BE2C (cell line): ENCODE data around the gene LTA4H.

Experiments
- DNase-seq: peaks from one replicate; pipeline ENCODE4 v3.0.0-alpha.2; 2020
- H3K27me3 ChIP-seq: fragments of 250-450 bp; sonication (Bioruptor Pico); 2 replicates; pipeline ENCODE4 v1.5.1; 2020; ENCODE audit warnings: mild to moderate bottlenecking
- H3K36me3 ChIP-seq: fragments of 250-450 bp; sonication (Bioruptor Pico); 2 replicates; pipeline ENCODE4 v1.5.1; 2020; ENCODE audit warnings: mild to moderate bottlenecking
- H3K4me1 ChIP-seq: fragments of 250-450 bp; sonication (Bioruptor Pico); 2 replicates; pipeline ENCODE4 v1.5.1; 2020
- H3K4me3 ChIP-seq: 2 replicates; pipeline ENCODE4 v1.5.1; 2011; ENCODE audit warnings: low read depth, low read length
- H3K9me3 ChIP-seq: fragments of 250-450 bp; sonication (Bioruptor Pico); 2 replicates; pipeline ENCODE4 v1.5.1; 2020
- CTCF ChIP-seq: IDR thresholded peaks from 2 replicates; pipeline ENCODE4 v1.5.1; 2012; ENCODE audit warnings: mild to moderate bottlenecking, low read depth, low read length

Gene LTA4H

GRCh38 chr12:95997911-95998510 is 37.4 kb downstream of the LTA4H start:
- DNase-seq, result no peak
- H3K27me3 ChIP-seq, result no peaks in the 10 kb centered on the region; the same call in 1 of the 2 replicates
- H3K36me3 ChIP-seq, result no peaks in the 10 kb centered on the region; the same call in none of the 2 replicates
- H3K4me1 ChIP-seq, result no peaks in the 10 kb centered on the region
- no peaks in the 10 kb centered on the region for H3K9me3 ChIP-seq
- no peak for TF ChIP-seq CTCF
- no peak overlapping the region for H3K4me3 ChIP-seq

DNA sequence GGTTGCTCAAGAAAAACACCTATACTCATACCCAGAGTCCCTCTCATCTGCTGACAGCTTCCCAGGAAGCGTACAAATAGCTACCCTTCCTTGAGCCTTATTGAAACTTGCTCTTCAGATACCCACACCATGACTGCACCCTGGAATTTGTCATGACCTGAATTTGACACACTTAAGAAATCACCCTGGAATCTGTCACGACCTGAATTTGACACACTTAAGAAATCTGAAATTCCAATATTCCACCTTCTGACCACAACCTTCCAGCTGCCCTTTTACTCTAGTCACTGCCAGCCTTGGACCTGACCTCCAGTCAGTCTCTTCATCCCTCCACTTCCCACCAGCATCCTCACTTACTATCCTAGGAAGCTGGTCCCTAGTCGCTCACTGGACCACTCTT is 38.1 kb downstream of the LTA4H start:
- no peaks in the 10 kb centered on the region; the same call in 1 of the 2 replicates for H3K36me3 ChIP-seq
- H3K27me3 ChIP-seq, result peaks cover 2% of the 10 kb centered on the region
- no peaks in the 10 kb centered on the region for H3K4me1 ChIP-seq
- no peak overlapping the region for H3K4me3 ChIP-seq
- TF ChIP-seq CTCF, result no peak
- H3K9me3 ChIP-seq, result no peaks in the 10 kb centered on the region
- DNase-seq, result no peak

GRCh38 chr12:95996034-95996658 is 39.2 kb downstream of the LTA4H start, which contains the start of gene HAL:
Gene HAL (minus strand): TSS chr12:95996344. CDS start chr12:95995910, 434 bp downstream.
- no peaks in the 10 kb centered on the region for H3K4me1 ChIP-seq
- H3K9me3 ChIP-seq, result no peaks in the 10 kb centered on the region
- no peak for DNase-seq
- peaks cover 4% of the 10 kb centered on the region for H3K27me3 ChIP-seq
- no peak for TF ChIP-seq CTCF
- no peaks in the 10 kb centered on the region for H3K36me3 ChIP-seq
- H3K4me3 ChIP-seq, result no peak within 1 kb of the TSS

DNA sequence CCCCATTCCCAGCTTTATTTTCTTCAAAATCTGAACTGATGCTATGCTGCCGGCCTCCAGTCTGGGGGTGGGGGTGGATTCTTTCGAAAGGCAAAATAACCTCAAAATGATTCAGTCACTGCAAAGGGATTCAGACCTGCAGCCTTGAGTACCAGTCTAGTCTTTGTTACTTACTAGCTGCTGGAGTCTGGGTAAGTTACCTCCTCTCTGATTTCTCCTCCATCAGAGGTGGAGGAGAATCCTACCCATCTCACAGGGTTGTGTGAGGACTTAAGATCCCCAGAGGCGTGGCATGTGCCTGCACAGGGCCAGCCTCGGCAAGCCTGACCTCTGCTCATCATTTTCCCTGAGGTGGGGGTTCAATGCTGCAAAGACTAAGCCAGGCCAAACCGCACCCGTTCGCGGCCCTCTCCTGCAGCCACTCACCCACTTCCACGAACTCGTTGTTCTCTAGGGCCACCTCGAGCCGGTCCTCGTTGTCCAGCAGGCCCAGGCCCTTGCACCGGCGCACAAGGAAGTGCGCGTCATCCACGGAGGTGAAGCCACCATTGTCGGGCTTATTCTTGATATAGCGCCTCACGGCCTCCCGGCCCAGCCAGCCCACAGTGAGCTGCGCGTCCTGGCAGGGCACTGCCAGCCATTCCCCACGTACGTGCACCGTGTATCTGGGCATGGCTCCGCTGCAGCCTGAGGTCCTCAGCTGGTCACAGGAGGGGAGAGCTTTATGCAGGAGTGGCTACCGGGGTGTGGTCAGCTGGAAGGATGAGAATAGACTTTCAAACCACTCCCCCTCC is 40.0 kb downstream of the LTA4H start:
- TF ChIP-seq CTCF, result no peak

DNA sequence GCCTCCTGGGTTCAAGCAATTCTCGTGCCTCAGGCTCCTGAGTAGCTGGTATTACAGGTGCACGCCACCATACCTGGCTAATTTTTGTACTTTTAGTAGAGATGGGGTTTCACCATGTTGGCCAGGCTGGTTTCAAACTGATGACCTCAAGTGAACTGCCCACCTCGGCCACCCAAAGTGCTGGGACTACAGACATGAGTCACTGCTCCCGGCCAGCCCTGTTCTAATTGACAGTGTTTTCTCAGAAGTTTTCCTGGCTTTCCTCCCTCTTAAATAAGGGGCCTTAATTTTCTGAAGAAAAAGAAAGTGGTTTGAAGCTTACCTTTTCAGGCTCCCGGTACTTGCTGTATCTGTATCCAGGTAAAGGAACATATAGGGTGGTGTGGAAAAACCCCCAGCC is 40.9 kb downstream of the LTA4H start:
- TF ChIP-seq CTCF, result no peak
- peaks cover 5% of the 10 kb centered on the region for H3K27me3 ChIP-seq
- no peaks in the 10 kb centered on the region for H3K9me3 ChIP-seq
- DNase-seq, result no peak
- H3K4me1 ChIP-seq, result no peaks in the 10 kb centered on the region
- no peak overlapping the region for H3K4me3 ChIP-seq
- H3K36me3 ChIP-seq, result no peaks in the 10 kb centered on the region

More for the DNA sequence above, 40.0 kb downstream of the LTA4H start:
- DNase-seq, result no peak
- peaks cover 4% of the 10 kb centered on the region for H3K27me3 ChIP-seq
- no peak overlapping the region for H3K4me3 ChIP-seq
- no peaks in the 10 kb centered on the region for H3K9me3 ChIP-seq
- no peaks in the 10 kb centered on the region for H3K4me1 ChIP-seq
- H3K36me3 ChIP-seq, result no peaks in the 10 kb centered on the region
